ENCODE measurements around the gene CUBN. TPM values are rescaled to one million over a fixed set of nuclear protein-coding genes. Genes with fewer than 3 reads are reported as not detected.

CUBN gene
- total RNA-seq, 1 donor from 2014 or later, result 1.4 TPM

- DNase-seq (ENCODE audit: low spot score), result no peak
Measured at GRCh38 chr10:16789765-16790164, 339.8 kb downstream of the CUBN start.

- no peak for DNase-seq (ENCODE audit: low spot score)
Measured at GRCh38 chr10:16789261-16789660, 340.4 kb downstream of the CUBN start.

- DNase-seq (ENCODE audit: low spot score), result no peak
Measured at GRCh38 chr10:16788778-16789177, 340.8 kb downstream of the CUBN start.

- no peak for DNase-seq (ENCODE audit: low spot score)
Measured at GRCh38 chr10:16788125-16788524, 341.5 kb downstream of the CUBN start.

- no peak for DNase-seq (ENCODE audit: low spot score)
Measured at GRCh38 chr10:16787361-16787791, 342.2 kb downstream of the CUBN start.

- DNase-seq (ENCODE audit: low spot score), result no peak
Measured at GRCh38 chr10:16780338-16780880, 349.2 kb downstream of the CUBN start.

- DNase-seq (ENCODE audit: low spot score), result no peak
Measured at GRCh38 chr10:16779384-16779915, 350.2 kb downstream of the CUBN start.

GRCh38 chr10:16777473-16778370, 351.9 kb downstream of the CUBN start:
- DNase-seq (ENCODE audit: low spot score), result peak; percentile 50

GRCh38 chr10:16776896-16777295, 352.7 kb downstream of the CUBN start:
- DNase-seq (ENCODE audit: low spot score), result no peak

Other genes starting within 250 kb of the CUBN start
- 29.9 TPM for gene TRDMT1, start 71.9 kb upstream of the CUBN start, total RNA-seq (ENCODE audit: insufficient read depth, low replicate concordance)
- gene VIM, start 98.4 kb upstream of the CUBN start, total RNA-seq (ENCODE audit: insufficient read depth, low replicate concordance), result 3,295 TPM